ENCODE results near the gene TVP23A. TPM values are rescaled to one million over a fixed set of nuclear protein-coding genes. Genes with fewer than 3 reads are reported as not detected.

Gene TVP23A
- total and polyA plus RNA-seq, 10 of the 15 experiments (the other 5 are each of a cell fraction or from before 2014, with no cell fraction given), result 1.1 to 6.4 (median 2.2) TPM

DNA sequence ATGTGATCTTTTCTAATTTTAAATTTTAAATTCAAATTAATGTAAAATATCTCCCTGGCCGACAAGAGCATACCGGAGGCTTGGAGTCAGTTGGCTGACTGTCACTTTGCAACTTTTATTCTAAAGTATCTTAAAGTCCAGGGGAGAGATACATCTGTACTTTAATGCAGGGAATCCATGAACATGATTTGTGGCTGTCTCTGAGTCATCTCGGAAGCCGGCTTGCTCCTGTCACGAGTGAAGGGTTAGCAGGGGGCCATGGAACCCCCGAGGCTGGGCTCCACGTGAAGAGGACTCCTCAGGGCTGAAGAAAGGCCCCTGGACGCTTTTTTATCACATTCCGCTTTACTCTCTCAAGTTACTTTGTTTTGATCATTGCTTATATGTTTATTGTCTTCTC is 13.3 kb downstream of the TVP23A start (continued):
- TF ChIP-seq E2F4 (IDR thresholded peaks at IDR 0.05; ENCODE audit: low read depth, low read length) (no peak), NFIC (IDR thresholded peaks at IDR 0.05; ENCODE audit: low read depth, low read length) (peak; percentile 61; the same call in 1 of the 2 replicates), ATF7 (IDR thresholded peaks at IDR 0.05; ENCODE audit: low read depth) (no peak), HSF1 (IDR thresholded peaks at IDR 0.05; ENCODE audit: low read depth, low read length) (no peak), POLR2A (IDR thresholded peaks at IDR 0.05; ENCODE audit: low read depth, low read length) (no peak), ZNF274 (IDR thresholded peaks at IDR 0.05; ENCODE audit: insufficient read depth, insufficient read length) (no peak), RFX5 (IDR thresholded peaks at IDR 0.05; ENCODE audit: low read depth, low read length) (no peak), STAT3 (IDR thresholded peaks at IDR 0.05; ENCODE audit: low read depth, low read length) (no peak), ZNF207 (IDR thresholded peaks at IDR 0.05; ENCODE audit: borderline replicate concordance) (no peak), RUNX3 (IDR thresholded peaks at IDR 0.05; ENCODE audit: low read length) (peak; percentile 63), NFXL1 (IDR thresholded peaks at IDR 0.05; ENCODE audit: borderline replicate concordance) (no peak), BHLHE40 (IDR thresholded peaks at IDR 0.05; ENCODE audit: borderline replicate concordance in 1 of 2, low read depth in 2 of 2, low read length in 1 of 2) (peak; percentile 90 to 93), MYC (IDR thresholded peaks at IDR 0.05; ENCODE audit: insufficient read depth, insufficient read length, insufficient replicate concordance, low read length, severe bottlenecking) (no peak), ZNF217 (IDR thresholded peaks at IDR 0.05) (no peak), FOXM1 (IDR thresholded peaks at IDR 0.05; ENCODE audit: low read depth, low read length) (no peak; the same call in 1 of the 2 replicates), SKIL (IDR thresholded peaks at IDR 0.05; ENCODE audit: low read depth, poor library complexity, severe bottlenecking) (peak; percentile 68), ASH2L (IDR thresholded peaks at IDR 0.05; ENCODE audit: borderline replicate concordance, low read depth) (no peak), EZH2 (IDR thresholded peaks at IDR 0.05; ENCODE audit: borderline replicate concordance, control insufficient read depth, low read depth, low read length) (no peak), RAD21 (IDR thresholded peaks at IDR 0.05; ENCODE audit: insufficient read depth, low read depth, low read length) (no peak), CTCF (IDR thresholded peaks at IDR 0.05 in 2 of 3, conservative IDR thresholded peaks at IDR 0.05 in 1 of 3; ENCODE audit: control insufficient read depth in 2 of 3, extremely low read depth in 1 of 3, insufficient read depth in 1 of 3, low read depth in 3 of 3, low read length in 3 of 3) (no peak)
- TF ChIP-seq, protein P1, sequence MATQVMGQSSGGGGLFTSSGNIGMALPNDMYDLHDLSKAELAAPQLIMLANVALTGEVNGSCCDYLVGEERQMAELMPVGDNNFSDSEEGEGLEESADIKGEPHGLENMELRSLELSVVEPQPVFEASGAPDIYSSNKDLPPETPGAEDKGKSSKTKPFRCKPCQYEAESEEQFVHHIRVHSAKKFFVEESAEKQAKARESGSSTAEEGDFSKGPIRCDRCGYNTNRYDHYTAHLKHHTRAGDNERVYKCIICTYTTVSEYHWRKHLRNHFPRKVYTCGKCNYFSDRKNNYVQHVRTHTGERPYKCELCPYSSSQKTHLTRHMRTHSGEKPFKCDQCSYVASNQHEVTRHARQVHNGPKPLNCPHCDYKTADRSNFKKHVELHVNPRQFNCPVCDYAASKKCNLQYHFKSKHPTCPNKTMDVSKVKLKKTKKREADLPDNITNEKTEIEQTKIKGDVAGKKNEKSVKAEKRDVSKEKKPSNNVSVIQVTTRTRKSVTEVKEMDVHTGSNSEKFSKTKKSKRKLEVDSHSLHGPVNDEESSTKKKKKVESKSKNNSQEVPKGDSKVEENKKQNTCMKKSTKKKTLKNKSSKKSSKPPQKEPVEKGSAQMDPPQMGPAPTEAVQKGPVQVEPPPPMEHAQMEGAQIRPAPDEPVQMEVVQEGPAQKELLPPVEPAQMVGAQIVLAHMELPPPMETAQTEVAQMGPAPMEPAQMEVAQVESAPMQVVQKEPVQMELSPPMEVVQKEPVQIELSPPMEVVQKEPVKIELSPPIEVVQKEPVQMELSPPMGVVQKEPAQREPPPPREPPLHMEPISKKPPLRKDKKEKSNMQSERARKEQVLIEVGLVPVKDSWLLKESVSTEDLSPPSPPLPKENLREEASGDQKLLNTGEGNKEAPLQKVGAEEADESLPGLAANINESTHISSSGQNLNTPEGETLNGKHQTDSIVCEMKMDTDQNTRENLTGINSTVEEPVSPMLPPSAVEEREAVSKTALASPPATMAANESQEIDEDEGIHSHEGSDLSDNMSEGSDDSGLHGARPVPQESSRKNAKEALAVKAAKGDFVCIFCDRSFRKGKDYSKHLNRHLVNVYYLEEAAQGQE (IDR thresholded peaks at IDR 0.05; ENCODE audit: low read depth, low read length), result no peak
